Measurements from ENCODE around the gene ATF3. TPM values are rescaled to one million over a fixed set of nuclear protein-coding genes. Genes with fewer than 3 reads are reported as not detected.

The ATF3 gene
- total RNA-seq, 1 experiment from 2014 or later = 43.2 TPM

DNA sequence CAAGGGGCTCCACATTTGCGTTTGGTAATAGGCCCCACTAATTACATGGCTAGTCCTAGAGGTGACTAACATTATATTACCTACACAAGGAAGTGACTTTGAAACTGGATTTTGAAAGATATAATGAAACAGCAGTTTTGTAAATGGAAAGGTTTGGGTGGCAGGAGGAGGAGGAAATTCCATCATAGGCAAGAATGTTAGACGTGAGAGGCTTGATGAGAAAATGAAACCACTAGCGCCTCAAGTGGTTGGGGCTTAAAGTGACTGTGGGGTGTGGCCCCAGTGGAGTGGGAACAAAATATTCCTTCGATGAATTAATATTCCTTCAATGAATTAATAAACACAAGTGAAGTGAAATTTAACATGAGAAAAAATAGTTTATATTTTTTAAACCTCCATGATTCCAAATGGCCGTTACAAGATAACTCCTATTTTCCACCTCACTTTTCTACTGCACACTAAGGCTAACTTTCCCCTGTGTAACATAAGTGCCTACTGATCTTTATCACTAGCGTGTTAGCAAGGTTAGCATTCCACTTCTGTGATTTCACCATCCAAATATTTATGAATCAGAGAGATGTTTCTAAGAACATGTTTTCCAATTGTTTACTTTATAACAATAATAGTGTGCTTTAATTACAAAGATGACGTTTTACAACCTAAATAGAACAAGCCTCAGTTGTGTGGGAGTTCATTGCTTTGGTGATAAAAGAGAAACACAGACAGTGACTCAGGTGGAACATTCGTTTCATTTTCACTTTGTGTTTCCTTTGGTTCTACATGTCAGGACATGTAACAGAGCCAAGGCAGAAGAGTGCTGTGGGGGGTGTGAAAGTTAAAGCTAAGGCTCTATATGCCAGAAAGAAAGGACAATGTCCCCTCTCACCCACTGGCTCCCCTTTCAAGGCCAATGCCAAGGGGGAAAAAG is 12.5 kb upstream of the ATF3 start (continued):
- TF ChIP-seq, protein P1, sequence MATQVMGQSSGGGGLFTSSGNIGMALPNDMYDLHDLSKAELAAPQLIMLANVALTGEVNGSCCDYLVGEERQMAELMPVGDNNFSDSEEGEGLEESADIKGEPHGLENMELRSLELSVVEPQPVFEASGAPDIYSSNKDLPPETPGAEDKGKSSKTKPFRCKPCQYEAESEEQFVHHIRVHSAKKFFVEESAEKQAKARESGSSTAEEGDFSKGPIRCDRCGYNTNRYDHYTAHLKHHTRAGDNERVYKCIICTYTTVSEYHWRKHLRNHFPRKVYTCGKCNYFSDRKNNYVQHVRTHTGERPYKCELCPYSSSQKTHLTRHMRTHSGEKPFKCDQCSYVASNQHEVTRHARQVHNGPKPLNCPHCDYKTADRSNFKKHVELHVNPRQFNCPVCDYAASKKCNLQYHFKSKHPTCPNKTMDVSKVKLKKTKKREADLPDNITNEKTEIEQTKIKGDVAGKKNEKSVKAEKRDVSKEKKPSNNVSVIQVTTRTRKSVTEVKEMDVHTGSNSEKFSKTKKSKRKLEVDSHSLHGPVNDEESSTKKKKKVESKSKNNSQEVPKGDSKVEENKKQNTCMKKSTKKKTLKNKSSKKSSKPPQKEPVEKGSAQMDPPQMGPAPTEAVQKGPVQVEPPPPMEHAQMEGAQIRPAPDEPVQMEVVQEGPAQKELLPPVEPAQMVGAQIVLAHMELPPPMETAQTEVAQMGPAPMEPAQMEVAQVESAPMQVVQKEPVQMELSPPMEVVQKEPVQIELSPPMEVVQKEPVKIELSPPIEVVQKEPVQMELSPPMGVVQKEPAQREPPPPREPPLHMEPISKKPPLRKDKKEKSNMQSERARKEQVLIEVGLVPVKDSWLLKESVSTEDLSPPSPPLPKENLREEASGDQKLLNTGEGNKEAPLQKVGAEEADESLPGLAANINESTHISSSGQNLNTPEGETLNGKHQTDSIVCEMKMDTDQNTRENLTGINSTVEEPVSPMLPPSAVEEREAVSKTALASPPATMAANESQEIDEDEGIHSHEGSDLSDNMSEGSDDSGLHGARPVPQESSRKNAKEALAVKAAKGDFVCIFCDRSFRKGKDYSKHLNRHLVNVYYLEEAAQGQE (IDR thresholded peaks at IDR 0.05; ENCODE audit: low read depth) = no peak
- TF ChIP-seq CBX3 (IDR thresholded peaks at IDR 0.05; ENCODE audit: low read depth) (peak; percentile 42; the same call in 1 of the 2 replicates), SP1 (IDR thresholded peaks at IDR 0.05; ENCODE audit: low read depth) (peak; percentile 71)

DNA sequence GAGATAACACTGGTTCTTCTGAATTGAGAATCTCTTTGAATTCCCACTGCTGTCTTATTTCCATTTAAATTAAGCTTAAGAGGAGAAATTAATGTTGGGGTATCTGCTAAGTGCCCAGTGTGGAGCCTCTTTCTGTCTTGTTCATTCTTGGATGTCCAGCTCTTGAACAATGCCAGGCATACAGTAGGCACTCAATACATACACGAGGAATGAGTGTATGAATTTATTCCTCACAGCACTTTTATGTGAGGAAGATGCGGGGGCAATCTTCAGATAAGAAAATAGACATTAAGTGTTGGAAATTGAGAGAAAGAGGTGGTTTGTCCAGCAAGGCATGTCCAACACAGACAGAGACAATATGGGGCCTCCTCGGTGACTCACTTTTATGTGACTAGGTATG is 11.8 kb upstream of the ATF3 start:
- peak overlapping the region; percentile 91 for H2AFZ ChIP-seq (ENCODE audit: low read depth, low read length, poor library complexity, severe bottlenecking)
- ATAC-seq (no peak), DNase-seq (ENCODE audit: low read depth, low spot score) (no peak)
- H3K4me1 ChIP-seq (ENCODE audit: control insufficient read depth in 1 of 2, insufficient read depth in 2 of 2, low read length in 2 of 2) = peaks cover 18 to 44% of the 10 kb centered on the region in 2 experiments
- peak overlapping the region in 1 of 2 experiments; percentile 36; a peak in 2 of 4 replicates for H3K4me3 ChIP-seq (replicated peaks in 1 of 2; ENCODE audit: low read depth in 1 of 2, low read length in 2 of 2)
- H3K9me2 ChIP-seq (ENCODE audit: insufficient read depth) = no peaks in the 10 kb centered on the region
- H3K27ac ChIP-seq (ENCODE audit: low read depth, low read length) = peak overlapping the region; percentile 72
- H3K9ac ChIP-seq (ENCODE audit: low read length) = peak overlapping the region; percentile 55
- no TSS peak for BruUV-seq (replicated peaks)
- CTCF ChIA-PET = interaction anchor here (0.7 to 1.9 kb wide), 4 partner anchors 11 to 127 kb away, joined by 3 to 10 read pairs (median 6); partner anchors contain the start of gene ATF3
- POLR2A ChIA-PET = interaction anchor here (1.1 to 4.8 kb wide), 2 partner anchors 12 to 119 kb away, joined by 4 to 45 read pairs; partner anchors contain the start of gene ATF3
- RAD21 ChIA-PET (ENCODE audit: low non-redundant PET in 1 of 2, low total read pairs in 2 of 2, uncharacterized antibody in 2 of 2, unreplicated experiment in 2 of 2) = interaction anchor here in 1 of 2 experiments (0.7 to 1.0 kb wide), 2 partner anchors 12 to 120 kb away, joined by 4 read pairs; partner anchors contain the start of gene ATF3
- H3K79me2 ChIP-seq (ENCODE audit: insufficient read depth, low read length) = no peaks in the 10 kb centered on the region
- no peaks in the 10 kb centered on the region for H3K9me3 ChIP-seq (ENCODE audit: control insufficient read depth in 1 of 2, insufficient read depth in 1 of 2, low read depth in 1 of 2, low read length in 2 of 2)
- no peaks in the 10 kb centered on the region for H3K36me3 ChIP-seq (ENCODE audit: control insufficient read depth in 1 of 2, insufficient read depth in 2 of 2, low read length in 2 of 2)
- H3K27me3 ChIP-seq (ENCODE audit: insufficient read depth, low read length) = no peaks in the 10 kb centered on the region
- intact Hi-C loops (cut with micrococcal nuclease) = no loop called here
- peak overlapping the region; percentile 74 for H3K4me2 ChIP-seq (ENCODE audit: low read length)
- H4K20me1 ChIP-seq (ENCODE audit: insufficient read depth) = no peaks in the 10 kb centered on the region
- TF ChIP-seq YY1 (IDR thresholded peaks at IDR 0.05; ENCODE audit: extremely low read depth, insufficient replicate concordance, low read depth, low read length) = no peak
- TF ChIP-seq SRF (IDR thresholded peaks at IDR 0.05; ENCODE audit: low read depth) = no peak
- TF ChIP-seq, protein P2, sequence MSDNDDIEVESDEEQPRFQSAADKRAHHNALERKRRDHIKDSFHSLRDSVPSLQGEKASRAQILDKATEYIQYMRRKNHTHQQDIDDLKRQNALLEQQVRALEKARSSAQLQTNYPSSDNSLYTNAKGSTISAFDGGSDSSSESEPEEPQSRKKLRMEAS (IDR thresholded peaks at IDR 0.05) = no peak
- no peak for TF ChIP-seq ZNF274 (IDR thresholded peaks at IDR 0.05; ENCODE audit: low read depth, low read length)
- TF ChIP-seq ELF1 (IDR thresholded peaks at IDR 0.05; ENCODE audit: borderline replicate concordance, low read depth) = no peak
- TF ChIP-seq POLR2AphosphoS5 (IDR thresholded peaks at IDR 0.05; ENCODE audit: low read depth, low read length) = no peak
- no peak for TF ChIP-seq EZH2 (IDR thresholded peaks at IDR 0.05)
- no peak for TF ChIP-seq POLR2A (IDR thresholded peaks at IDR 0.05; ENCODE audit: borderline replicate concordance, extremely low read depth, insufficient read depth, insufficient read length)
